ENCODE results near the gene KLHL3.

KLHL3 gene

DNA sequence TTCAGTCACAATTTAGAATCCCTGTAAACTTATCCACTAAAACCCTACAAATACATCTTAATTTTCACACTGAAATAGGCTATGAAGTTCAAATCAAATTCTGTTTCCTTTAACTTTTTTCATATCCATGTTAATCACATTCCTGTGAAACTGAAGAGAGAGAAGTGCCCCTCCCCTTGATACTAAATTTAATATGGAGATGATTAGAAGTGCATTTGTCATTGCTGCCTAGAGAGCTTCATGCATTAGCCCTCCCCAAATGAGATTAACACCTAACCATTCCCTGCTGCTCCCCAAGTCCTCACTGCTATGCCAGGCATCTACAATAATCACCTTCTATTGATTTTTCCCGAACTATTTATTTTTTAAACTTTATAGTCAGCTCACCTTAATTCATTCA, 151.6 kb downstream of the KLHL3 start:
- no peak for DNase-seq (ENCODE audit: low read depth in 1 of 2, low spot score in 1 of 2)

DNA sequence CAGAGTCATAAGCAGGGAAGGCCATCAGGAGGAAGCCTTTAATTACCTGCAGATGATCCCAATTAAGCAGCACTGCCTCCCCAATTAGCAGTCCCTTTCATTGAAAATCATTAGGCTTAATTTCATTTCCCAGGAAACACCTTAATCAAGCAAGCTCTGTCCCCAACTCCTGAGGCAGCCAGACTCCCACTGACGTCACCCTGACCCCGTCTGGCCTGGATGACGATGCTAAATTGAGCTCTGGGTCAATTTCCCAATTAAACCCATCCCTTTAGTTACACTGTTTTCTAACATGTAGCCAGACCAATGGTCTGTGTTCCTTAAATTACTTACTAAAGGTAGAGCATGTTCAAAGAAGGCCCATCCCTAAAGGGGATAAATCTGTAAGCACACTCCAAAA, 152.8 kb downstream of the KLHL3 start:
- no peak for DNase-seq (ENCODE audit: low read depth in 1 of 2, low spot score in 1 of 2)

DNA sequence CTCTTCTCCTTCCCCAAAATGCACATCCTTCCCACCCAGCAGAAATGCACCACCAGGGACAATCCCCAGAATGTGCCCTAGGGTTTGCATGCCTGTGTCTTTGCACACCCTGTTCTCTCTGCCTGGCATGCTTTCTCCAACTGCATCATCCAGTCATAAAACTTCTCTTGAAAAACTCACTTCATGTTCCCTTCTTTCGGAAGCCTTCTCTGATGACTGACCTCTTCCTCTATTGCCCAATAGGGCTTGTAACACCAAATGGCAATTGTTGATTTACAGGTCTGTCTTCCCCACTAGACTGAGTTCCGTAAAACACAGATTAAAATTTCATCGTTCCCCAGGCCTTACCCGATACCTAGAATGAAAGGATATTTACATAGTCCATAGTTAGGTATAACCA, 153.7 kb downstream of the KLHL3 start:
- DNase-seq (ENCODE audit: low read depth in 1 of 2, low spot score in 1 of 2) = no peak

DNA sequence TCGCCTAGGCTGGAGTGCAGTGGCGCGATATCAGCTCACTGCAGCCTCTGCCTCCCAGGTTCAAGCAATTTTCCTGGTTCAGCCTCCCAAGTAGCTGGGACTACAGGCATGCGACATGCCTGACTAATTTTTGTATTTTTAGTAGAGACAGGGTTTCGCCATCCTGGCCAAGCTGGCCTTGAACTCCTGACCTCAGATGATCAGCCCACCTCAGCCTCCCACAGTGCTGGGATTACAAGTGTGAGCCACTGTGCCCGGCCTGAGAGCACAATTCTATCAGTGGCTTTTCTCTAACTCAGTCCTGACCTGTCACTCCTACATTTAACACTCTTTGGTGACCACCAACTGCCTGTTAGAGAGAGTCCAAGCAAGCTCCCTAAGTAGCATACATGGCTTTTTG, 154.1 kb downstream of the KLHL3 start:
- no peak for DNase-seq (ENCODE audit: low read depth in 1 of 2, low spot score in 1 of 2)

DNA sequence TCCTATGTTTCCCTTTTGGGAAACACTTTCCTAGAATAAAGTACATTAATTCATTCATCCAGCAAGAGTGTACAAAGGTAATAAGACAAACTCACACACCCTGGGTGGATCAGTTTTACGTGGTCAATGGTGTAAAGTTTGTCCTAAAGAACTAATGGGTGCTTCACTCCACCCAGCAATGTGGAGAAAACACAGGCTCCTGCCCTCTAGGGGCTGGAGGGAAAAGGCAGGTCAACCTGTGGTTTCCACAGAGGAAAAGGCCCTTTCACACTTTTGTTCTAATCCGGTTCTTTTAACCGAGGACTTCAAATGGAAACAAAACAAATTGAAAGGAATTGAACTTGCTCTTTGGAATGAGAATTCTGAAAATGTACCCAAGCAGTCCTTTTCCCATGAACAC, 155.9 kb downstream of the KLHL3 start:
- no peak for DNase-seq (ENCODE audit: low read depth in 1 of 2, low spot score in 1 of 2)

DNA sequence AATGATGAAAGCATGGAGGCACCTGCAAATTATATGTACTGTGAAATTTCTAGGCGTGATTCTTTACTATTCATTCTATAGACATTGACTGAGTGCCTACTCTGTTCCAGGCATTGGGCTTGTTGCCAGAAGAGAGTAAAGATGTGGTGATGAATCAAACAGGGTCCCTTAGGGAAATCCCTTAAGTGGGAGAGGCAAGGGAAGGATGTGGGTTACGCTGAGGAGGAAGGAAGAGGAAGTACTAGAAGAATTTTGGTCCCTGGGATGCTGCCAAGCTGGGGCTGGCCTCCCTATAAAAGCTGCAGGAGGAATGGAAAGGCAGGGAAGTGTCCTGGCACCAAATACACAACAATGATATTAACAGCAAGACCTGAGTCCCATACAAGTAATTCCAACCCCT, 160.0 kb downstream of the KLHL3 start:
- no peak for DNase-seq (ENCODE audit: low read depth in 1 of 2, low spot score in 1 of 2)

DNA sequence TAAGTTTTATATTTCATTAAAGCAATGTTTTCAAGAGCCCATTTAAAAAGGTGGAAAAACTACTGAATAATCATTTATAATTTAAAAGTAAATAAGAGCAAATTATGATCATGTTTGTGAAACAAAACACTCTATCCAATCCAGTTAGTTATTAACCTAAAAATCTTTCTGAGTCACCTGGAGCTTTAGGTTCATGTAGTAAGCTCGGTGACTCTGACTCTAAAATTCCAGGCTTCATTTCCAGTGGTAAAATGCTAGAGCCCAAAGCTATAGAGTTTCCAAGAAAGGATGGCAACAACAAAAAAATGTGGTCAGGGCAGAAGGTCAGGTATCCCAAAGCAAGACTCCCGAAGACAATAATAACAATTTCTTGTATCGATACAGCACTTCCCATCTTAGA, 160.7 kb downstream of the KLHL3 start:
- DNase-seq (ENCODE audit: low read depth in 1 of 2, low spot score in 1 of 2) = no peak

DNA sequence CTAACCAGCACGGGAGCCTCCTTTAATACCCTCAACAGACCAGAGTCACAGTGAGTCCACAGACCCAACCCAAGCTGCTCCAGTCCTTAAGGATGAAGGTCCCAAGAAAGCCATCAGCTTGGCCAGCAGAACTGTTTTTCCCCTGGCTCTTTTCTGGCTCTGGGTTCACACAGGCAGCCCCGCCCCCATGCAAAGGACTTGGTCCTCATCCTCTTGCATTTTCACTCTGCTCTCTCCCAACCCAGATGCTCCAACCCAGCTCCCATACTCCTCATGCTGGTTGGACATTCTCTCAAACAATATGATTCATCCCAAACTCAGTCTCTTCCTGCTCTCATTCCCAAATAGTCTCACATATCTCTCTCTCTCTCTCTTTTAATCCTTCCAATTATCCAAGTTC, 162.5 kb downstream of the KLHL3 start:
- no peak for DNase-seq (ENCODE audit: low read depth in 1 of 2, low spot score in 1 of 2)

DNA sequence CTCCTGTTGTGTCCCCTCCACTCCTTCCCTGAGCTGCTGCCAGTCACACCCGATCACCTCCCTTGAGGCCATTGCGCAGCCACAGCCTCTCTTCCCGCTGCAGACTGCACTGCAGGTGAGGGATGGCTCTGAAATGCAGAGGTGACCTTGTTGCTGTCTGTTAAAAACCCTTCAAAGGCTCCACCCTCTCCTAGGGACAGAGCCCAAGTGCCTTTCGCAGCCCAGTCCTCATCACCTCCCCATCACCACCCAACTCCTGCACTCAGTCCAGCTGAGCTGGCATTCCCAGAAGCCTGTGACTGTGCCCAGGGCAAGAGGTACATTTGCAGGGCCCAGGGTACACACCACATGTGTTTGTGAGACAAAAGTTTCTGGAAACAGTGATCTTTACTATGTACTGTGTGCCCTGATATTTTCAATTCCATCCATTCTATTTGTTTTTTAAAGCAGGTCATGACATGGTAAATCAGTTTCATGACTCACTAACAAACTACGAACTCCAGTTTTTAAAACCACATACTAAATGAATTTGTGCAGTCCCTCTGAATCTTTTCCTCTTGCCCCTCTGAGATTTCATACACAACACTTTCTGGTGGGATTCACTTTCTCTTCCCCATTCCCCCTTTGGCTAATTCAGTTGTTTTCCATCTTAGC, 163.7 kb downstream of the KLHL3 start:
- no peak for DNase-seq (ENCODE audit: low read depth in 1 of 2, low spot score in 1 of 2)

DNA sequence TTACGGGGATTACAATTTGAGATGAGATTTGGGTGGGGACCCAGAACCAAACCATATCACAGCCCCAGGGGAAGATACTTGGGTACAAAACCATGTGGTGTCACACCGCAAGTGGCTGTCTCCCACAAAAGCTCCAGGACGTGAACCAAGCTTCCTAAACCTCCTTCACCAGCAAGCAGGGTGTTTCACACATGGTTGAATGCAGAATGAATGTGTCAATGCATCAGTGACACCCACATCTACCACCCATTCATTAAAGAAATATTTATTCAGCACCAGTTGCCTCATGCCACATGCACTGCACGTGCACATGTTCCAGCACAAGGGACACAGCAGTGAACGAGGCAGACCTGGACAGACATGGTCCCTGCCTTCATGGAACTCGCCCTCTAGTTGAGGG, 165.8 kb downstream of the KLHL3 start:
- DNase-seq (ENCODE audit: low read depth in 1 of 2, low spot score in 1 of 2) = no peak
